Choroid plexus epithelial cell (primary cell): ENCODE results near the gene SNUPN.

Experiments used
- DNase-seq: peaks from one replicate; pipeline ENCODE4 v3.0.0-alpha.2; 2010; ENCODE audit warnings: low read depth
- H3K4me3 ChIP-seq: 2 replicates; pipeline ENCODE4 v1.5.1; 2011; ENCODE audit warnings: low read depth, mild to moderate bottlenecking, control low read depth, low read length, moderate library complexity
- TF ChIP-seq, protein P1 (sequence below): conservative IDR thresholded peaks from 2 replicates; pipeline ENCODE4 v1.5.1; 2011; ENCODE audit warnings: low read depth, mild to moderate bottlenecking, control low read depth, inconsistent platforms, low read length, moderate library complexity

The SNUPN gene

DNA sequence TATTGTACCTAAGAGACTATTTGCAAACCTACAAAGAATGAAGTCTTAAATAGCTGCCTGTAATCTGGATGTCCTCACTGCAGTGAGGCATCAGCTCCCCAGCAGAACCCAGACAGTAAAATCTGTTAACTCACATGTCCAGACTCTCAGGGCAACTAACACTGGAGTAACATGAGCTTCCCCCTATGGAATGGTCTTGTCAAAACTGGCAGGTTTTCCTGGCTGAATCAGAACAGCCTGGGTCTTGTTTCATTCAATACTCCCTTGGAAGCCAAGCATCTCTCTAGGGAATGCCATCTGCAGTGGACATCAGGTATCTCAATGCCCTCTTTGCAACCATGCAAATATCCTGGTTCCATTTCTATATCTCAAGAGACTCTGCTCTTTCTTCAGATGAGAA, 70.8 kb downstream of the SNUPN start:
- DNase-seq, result peak; percentile 75
- TF ChIP-seq, protein P1, sequence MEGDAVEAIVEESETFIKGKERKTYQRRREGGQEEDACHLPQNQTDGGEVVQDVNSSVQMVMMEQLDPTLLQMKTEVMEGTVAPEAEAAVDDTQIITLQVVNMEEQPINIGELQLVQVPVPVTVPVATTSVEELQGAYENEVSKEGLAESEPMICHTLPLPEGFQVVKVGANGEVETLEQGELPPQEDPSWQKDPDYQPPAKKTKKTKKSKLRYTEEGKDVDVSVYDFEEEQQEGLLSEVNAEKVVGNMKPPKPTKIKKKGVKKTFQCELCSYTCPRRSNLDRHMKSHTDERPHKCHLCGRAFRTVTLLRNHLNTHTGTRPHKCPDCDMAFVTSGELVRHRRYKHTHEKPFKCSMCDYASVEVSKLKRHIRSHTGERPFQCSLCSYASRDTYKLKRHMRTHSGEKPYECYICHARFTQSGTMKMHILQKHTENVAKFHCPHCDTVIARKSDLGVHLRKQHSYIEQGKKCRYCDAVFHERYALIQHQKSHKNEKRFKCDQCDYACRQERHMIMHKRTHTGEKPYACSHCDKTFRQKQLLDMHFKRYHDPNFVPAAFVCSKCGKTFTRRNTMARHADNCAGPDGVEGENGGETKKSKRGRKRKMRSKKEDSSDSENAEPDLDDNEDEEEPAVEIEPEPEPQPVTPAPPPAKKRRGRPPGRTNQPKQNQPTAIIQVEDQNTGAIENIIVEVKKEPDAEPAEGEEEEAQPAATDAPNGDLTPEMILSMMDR, result no peak
- no peak overlapping the region for H3K4me3 ChIP-seq

DNA sequence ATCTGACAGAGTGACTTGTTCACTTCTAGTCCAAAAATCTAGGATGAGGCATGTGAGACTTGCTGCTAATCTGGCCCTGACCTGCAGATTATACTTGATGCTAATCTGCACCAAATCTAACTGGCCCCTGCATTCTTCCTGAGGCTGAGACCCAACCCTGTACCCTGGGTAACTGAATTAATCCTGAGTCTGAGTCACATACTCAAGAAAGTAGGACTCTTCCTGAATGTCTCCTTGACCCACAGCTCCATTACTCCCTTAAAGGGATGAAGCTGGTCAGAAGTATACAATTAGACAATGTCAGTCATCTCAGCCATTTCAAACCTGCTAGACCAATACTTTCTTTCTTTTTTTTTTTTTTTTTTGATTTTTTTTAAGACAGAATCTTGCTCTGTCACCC, 71.9 kb downstream of the SNUPN start:
- no peak for DNase-seq
- TF ChIP-seq, protein P1, result no peak

DNA sequence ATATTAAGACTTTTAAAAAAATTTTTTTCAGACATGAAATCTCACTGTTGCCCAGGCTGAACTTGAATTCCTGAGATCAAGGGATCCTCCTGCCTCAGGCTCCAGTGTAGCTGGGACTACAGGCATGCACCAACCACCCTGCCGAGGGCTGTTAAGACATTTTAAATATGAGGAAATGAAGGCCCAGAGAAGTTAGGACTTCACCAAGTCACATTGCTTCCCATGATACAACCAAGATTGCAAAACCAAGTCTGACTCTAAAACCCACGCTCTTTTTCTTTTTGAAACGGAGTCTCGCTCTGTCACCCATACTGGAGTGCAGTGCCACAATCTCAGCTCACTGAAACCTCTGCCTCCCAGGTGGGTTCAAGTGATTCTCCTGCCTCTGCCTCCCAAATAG, 74.4 kb downstream of the SNUPN start:
- peak; percentile 46 for DNase-seq
- TF ChIP-seq, protein P1, result no peak
- no peak overlapping the region for H3K4me3 ChIP-seq

More for the DNA sequence above, 71.9 kb downstream of the SNUPN start:
- H3K4me3 ChIP-seq, result no peak overlapping the region
